Glutamatergic neuron (in vitro differentiated cells): Measurements from ENCODE around the gene ITPK1. TPM values are rescaled to one million over a fixed set of nuclear protein-coding genes. Genes with fewer than 3 reads are reported as not detected.

Experiments used
- DNase-seq: peaks from one replicate; pipeline ENCODE4 v3.0.0; 2022
- H3K27ac Mint-ChIP-seq: one replicate; pipeline ENCODE4 v1.8.0; 2020; ENCODE audit warnings: mild to moderate bottlenecking, mixed read lengths, inconsistent platforms; ENCODE audit not compliant: unreplicated experiment
- H3K27me3 Mint-ChIP-seq: one replicate; pipeline ENCODE4 v1.8.0; 2020; ENCODE audit warnings: mild to moderate bottlenecking, moderate library complexity, mixed read lengths, inconsistent platforms; ENCODE audit not compliant: unreplicated experiment
- H3K36me3 Mint-ChIP-seq: one replicate; pipeline ENCODE4 v1.8.0; 2020; ENCODE audit warnings: mild to moderate bottlenecking, mixed read lengths, inconsistent platforms; ENCODE audit not compliant: unreplicated experiment
- H3K4me1 Mint-ChIP-seq: one replicate; pipeline ENCODE4 v1.8.0; 2020; ENCODE audit warnings: mild to moderate bottlenecking, low read depth, mixed read lengths, inconsistent platforms; ENCODE audit not compliant: unreplicated experiment
- H3K4me3 Mint-ChIP-seq: one replicate; pipeline ENCODE4 v1.8.0; 2020; ENCODE audit warnings: mild to moderate bottlenecking, mixed read lengths, inconsistent platforms; ENCODE audit not compliant: unreplicated experiment
- H3K9me3 Mint-ChIP-seq: one replicate; pipeline ENCODE4 v1.8.0; 2020; ENCODE audit warnings: mild to moderate bottlenecking, moderate library complexity, mixed read lengths, inconsistent platforms; ENCODE audit not compliant: unreplicated experiment
- total RNA-seq: library from RNA; stranded (reverse); fragmentation: NEBNext Ultra II Directional; extraction: Animal tissue kit (Norgen Biotek cat#: 25700); gene quantifications from one replicate; pipeline ENCODE4 v1.2.1, GENCODE V29; 2021; ENCODE audit not compliant: unreplicated experiment
- TF ChIP-seq, protein P1 (sequence below): fragments of 200-600 bp; sonication (generic); IDR thresholded peaks from one replicate; pipeline ENCODE4 v1.5.0; 2021; ENCODE audit not compliant: partially characterized antibody, unreplicated experiment

The ITPK1 gene
- total RNA-seq, 1 donor from 2014 or later = 132 TPM

DNA sequence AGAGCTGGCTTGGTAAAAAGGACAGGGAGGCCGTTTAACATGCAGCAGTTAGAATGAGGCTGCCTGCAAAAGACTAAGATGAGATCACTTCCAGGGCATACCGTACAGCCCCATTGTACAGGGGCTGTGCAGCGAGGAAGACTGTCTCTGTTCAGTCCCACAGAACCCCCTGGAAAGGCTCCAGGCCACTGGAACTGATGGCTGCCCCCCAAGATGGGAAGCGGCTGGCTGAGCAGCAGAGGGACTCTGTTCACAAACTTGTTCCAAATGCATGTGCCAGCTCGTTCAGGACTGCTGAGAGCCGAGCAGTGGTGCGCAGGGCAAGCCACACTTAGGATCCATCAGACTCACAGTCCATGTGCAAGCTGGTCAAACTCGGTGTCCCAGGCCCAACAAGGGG lies 109.9 kb downstream of the ITPK1 start:
- no peaks in the 10 kb centered on the region for H3K36me3 Mint-ChIP-seq
- H3K4me1 Mint-ChIP-seq = peaks cover 53% of the 10 kb centered on the region
- H3K27me3 Mint-ChIP-seq = peaks cover 30% of the 10 kb centered on the region
- no peak overlapping the region for H3K27ac Mint-ChIP-seq
- no peak overlapping the region for H3K4me3 Mint-ChIP-seq
- TF ChIP-seq, protein P1, sequence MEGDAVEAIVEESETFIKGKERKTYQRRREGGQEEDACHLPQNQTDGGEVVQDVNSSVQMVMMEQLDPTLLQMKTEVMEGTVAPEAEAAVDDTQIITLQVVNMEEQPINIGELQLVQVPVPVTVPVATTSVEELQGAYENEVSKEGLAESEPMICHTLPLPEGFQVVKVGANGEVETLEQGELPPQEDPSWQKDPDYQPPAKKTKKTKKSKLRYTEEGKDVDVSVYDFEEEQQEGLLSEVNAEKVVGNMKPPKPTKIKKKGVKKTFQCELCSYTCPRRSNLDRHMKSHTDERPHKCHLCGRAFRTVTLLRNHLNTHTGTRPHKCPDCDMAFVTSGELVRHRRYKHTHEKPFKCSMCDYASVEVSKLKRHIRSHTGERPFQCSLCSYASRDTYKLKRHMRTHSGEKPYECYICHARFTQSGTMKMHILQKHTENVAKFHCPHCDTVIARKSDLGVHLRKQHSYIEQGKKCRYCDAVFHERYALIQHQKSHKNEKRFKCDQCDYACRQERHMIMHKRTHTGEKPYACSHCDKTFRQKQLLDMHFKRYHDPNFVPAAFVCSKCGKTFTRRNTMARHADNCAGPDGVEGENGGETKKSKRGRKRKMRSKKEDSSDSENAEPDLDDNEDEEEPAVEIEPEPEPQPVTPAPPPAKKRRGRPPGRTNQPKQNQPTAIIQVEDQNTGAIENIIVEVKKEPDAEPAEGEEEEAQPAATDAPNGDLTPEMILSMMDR = no peak
- H3K9me3 Mint-ChIP-seq = peaks cover 25% of the 10 kb centered on the region
- DNase-seq = no peak

DNA sequence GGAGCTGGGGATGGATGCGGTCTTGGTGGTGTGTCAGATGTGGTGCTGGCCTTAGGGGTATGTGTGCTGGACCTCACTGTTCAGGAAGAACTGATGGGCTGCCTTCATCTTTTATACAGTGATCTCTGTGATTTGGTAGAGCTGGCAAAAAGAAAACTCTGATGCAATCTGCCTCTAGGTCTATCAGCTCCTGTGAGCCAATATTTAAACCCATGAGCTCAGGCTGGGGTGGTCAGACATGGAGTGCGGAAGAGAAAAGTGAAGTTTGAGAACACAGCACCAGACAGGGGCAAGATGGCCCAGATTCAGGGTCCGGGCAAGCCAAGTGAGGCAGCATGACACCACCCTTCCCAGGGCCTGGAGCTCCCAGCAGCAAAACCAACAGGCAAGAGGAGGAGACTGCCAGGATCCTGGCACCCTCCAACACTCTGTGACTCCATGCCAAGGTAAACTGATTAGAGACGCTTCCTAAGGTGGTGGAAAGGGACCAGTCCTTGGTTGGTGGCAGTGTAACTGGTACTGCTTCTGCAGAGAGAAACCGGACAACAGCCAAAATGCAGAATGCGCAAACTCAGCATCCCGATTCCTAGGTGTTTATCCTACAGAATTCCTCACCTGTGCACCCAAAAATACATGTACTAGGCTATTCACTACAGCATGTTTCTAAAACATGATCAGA lies 110.5 kb downstream of the ITPK1 start:
- no peak for DNase-seq
- H3K4me3 Mint-ChIP-seq = peak overlapping the region; percentile 6
- H3K36me3 Mint-ChIP-seq = no peaks in the 10 kb centered on the region
- peaks cover 49% of the 10 kb centered on the region for H3K4me1 Mint-ChIP-seq
- H3K27ac Mint-ChIP-seq = peak overlapping the region; percentile 44
- TF ChIP-seq, protein P1 = no peak
- H3K9me3 Mint-ChIP-seq = peaks cover 23% of the 10 kb centered on the region
- H3K27me3 Mint-ChIP-seq = peaks cover 28% of the 10 kb centered on the region

DNA sequence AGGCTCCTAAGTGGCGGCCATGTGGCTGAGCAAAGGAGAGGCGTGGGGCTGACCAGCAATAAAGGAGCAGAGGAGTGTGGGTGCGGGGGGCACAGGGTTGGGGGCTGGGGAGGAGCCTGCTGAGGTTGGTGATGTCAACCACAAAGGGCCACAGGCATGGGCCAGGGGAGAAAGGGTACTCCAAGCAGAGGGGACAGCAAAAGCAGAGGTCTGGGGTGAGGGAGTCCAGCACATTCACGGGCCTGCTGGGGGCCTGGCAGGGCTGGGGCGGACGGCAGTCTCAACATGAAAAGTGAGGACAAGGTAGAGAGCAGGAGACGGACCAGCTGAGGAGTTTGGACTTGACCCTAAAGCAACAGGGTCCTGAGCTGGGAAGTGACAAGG lies 111.0 kb downstream of the ITPK1 start:
- Mint-ChIP-seq H3K36me3 (no peaks in the 10 kb centered on the region), H3K4me3 (peak overlapping the region; percentile 6), H3K27ac (peak overlapping the region; percentile 44), H3K4me1 (peaks cover 44% of the 10 kb centered on the region), H3K9me3 (peaks cover 18% of the 10 kb centered on the region), H3K27me3 (peaks cover 24% of the 10 kb centered on the region)
- no peak for DNase-seq
- TF ChIP-seq, protein P1 = no peak

DNA sequence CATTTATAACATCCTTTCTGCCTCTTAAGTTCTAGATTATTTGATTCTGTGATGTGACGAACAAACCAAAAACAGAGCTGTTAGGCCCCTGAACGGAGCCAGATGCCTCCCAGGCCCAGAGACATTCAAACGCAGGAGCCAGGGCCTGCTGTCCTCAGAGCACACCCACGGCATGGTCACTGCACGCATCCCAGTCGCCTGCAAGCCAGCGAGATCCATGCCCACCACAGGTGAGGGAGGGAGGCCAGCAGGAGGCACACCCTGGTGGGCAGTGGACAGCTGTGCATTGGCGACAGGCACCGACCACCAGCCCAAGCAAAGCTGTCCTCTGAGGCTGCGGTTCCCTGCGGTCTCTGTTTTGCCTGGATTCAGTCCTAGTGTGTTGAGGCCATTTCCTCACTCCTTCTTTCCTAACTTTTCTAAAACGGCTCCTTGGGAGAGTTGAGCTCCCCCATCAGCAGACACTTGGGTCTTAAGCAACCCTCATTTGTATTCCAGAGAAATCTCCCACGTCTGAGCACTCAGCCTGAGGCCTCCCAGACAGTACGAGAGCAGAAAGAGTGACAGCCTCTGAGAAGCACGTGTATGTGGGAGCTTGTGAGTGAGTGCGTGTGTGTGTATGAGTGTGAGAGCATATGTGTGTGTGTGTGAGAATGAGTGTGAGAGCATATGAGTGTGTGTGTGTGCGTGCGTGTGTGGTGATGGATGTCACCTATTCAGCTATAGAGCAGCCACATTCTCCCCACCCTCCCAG lies 111.6 kb downstream of the ITPK1 start:
- peak overlapping the region; percentile 23 for H3K4me3 Mint-ChIP-seq
- TF ChIP-seq, protein P1 = no peak
- H3K27me3 Mint-ChIP-seq = peaks cover 19% of the 10 kb centered on the region
- peaks cover 38% of the 10 kb centered on the region for H3K4me1 Mint-ChIP-seq
- H3K36me3 Mint-ChIP-seq = no peaks in the 10 kb centered on the region
- DNase-seq = no peak
- H3K27ac Mint-ChIP-seq = peak overlapping the region; percentile 60
- H3K9me3 Mint-ChIP-seq = peaks cover 13% of the 10 kb centered on the region

DNA sequence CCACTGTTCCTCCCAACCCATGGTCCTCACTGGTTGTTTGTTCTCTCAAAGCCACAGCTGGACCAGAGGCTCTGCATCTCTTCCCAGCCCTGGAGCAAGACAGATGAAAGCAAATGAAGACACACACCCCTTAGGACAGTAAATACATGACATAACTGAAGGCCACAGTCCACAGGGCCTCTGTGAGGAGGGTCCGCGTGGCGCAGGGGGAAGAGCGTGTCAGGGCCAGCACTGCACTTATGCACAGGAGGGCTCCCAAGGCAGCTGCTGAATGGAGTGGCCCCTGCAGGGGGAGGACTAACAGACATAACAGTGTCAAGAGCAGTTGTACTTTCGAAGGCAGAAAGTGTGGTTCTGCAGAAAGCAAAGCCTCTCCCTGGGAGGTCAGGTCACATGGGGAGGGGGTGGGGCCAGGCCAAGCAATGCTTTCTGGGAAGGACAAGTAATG lies 112.8 kb downstream of the ITPK1 start:
- TF ChIP-seq, protein P1 = no peak
- Mint-ChIP-seq H3K4me3 (no peak overlapping the region), H3K9me3 (peaks cover 8% of the 10 kb centered on the region), H3K4me1 (peaks cover 32% of the 10 kb centered on the region), H3K27me3 (peaks cover 13% of the 10 kb centered on the region), H3K36me3 (no peaks in the 10 kb centered on the region), H3K27ac (no peak overlapping the region)
- DNase-seq = no peak
